ENCODE results near the gene ATP9B. TPM values are rescaled to one million over a fixed set of nuclear protein-coding genes. Genes with fewer than 3 reads are reported as not detected.

The ATP9B gene
- total RNA-seq, 1 donor from 2014 or later: 49.2 TPM

GRCh38 chr18:79290876-79291275 is 221.7 kb downstream of the ATP9B start:
- intact Hi-C loops (cut with micrococcal nuclease): no loop called here
- Mint-ChIP-seq H3K4me3 (no peak overlapping the region), H3K27ac (no peak overlapping the region), H3K36me3 (ENCODE audit: low read depth) (peaks cover 38% of the 10 kb centered on the region), H3K27me3 (no peaks in the 10 kb centered on the region), H3K4me1 (no peaks in the 10 kb centered on the region), H3K9me3 (no peaks in the 10 kb centered on the region)
- DNase-seq: no peak
- CTCF ChIA-PET: no interaction called here
- TF ChIP-seq, protein P1, sequence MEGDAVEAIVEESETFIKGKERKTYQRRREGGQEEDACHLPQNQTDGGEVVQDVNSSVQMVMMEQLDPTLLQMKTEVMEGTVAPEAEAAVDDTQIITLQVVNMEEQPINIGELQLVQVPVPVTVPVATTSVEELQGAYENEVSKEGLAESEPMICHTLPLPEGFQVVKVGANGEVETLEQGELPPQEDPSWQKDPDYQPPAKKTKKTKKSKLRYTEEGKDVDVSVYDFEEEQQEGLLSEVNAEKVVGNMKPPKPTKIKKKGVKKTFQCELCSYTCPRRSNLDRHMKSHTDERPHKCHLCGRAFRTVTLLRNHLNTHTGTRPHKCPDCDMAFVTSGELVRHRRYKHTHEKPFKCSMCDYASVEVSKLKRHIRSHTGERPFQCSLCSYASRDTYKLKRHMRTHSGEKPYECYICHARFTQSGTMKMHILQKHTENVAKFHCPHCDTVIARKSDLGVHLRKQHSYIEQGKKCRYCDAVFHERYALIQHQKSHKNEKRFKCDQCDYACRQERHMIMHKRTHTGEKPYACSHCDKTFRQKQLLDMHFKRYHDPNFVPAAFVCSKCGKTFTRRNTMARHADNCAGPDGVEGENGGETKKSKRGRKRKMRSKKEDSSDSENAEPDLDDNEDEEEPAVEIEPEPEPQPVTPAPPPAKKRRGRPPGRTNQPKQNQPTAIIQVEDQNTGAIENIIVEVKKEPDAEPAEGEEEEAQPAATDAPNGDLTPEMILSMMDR (IDR thresholded peaks at IDR 0.05): no peak
- POLR2A ChIA-PET: no interaction called here
- no peak for ATAC-seq (ENCODE audit: low read depth)

DNA sequence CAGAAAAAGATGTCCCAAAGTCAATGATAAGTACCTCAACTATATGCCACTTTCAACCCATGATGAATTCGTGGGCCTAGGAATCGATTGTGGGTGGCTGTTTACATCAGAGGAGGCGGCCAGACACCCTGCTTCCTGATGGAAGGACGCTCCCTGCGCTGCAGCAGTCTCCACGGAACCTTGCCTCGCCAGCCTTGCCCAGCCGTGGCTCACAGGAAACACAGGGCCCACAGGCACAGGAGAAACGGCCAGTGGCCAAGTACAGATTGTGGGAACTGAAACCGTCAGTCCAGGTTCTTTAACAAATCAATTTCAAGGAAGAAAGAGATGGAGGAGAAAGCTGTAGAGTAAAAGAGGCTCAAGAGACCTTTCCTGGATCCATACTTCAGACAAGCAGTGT is 225.0 kb downstream of the ATP9B start:
- Mint-ChIP-seq H3K27ac (no peak overlapping the region), H3K9me3 (no peaks in the 10 kb centered on the region), H3K4me1 (no peaks in the 10 kb centered on the region), H3K4me3 (no peak overlapping the region), H3K36me3 (ENCODE audit: low read depth) (peaks cover 57% of the 10 kb centered on the region), H3K27me3 (no peaks in the 10 kb centered on the region)
- TF ChIP-seq, protein P1 (IDR thresholded peaks at IDR 0.05): no peak
- no peak for DNase-seq
- no peak for ATAC-seq (ENCODE audit: low read depth)
- ChIA-PET POLR2A (no interaction called here), CTCF (no interaction called here)
- intact Hi-C loops (cut with micrococcal nuclease): no loop called here

- Mint-ChIP-seq H3K27me3 (no peaks in the 10 kb centered on the region), H3K4me1 (no peaks in the 10 kb centered on the region), H3K36me3 (ENCODE audit: low read depth) (peaks cover 50% of the 10 kb centered on the region), H3K27ac (no peak overlapping the region), H3K4me3 (no peak overlapping the region), H3K9me3 (no peaks in the 10 kb centered on the region)
- TF ChIP-seq, protein P1 (IDR thresholded peaks at IDR 0.05): no peak
- POLR2A ChIA-PET: no interaction called here
- intact Hi-C loops (cut with micrococcal nuclease): no loop called here
- DNase-seq (no peak), ATAC-seq (ENCODE audit: low read depth) (no peak)
- CTCF ChIA-PET: no interaction called here
Measured at GRCh38 chr18:79299272-79299671, 230.1 kb downstream of the ATP9B start.

GRCh38 chr18:79299711-79300110 is 230.5 kb downstream of the ATP9B start:
- POLR2A ChIA-PET: no interaction called here

GRCh38 chr18:79300413-79300812 is 231.2 kb downstream of the ATP9B start:
- Mint-ChIP-seq H3K9me3 (no peaks in the 10 kb centered on the region), H3K36me3 (ENCODE audit: low read depth) (peaks cover 55% of the 10 kb centered on the region), H3K4me1 (no peaks in the 10 kb centered on the region), H3K4me3 (no peak overlapping the region), H3K27me3 (no peaks in the 10 kb centered on the region), H3K27ac (no peak overlapping the region)
- DNase-seq (no peak), ATAC-seq (ENCODE audit: low read depth) (no peak)
- TF ChIP-seq, protein P1 (IDR thresholded peaks at IDR 0.05): no peak
- intact Hi-C loops (cut with micrococcal nuclease): no loop called here
- ChIA-PET CTCF (no interaction called here), POLR2A (no interaction called here)

More at GRCh38 chr18:79299711-79300110, 230.5 kb downstream of the ATP9B start:
- no peaks in the 10 kb centered on the region for H3K9me3 Mint-ChIP-seq
- CTCF ChIA-PET: no interaction called here
- H3K36me3 Mint-ChIP-seq (ENCODE audit: low read depth): peaks cover 50% of the 10 kb centered on the region
- no peak for DNase-seq
- no peak overlapping the region for H3K4me3 Mint-ChIP-seq
- no peak for ATAC-seq (ENCODE audit: low read depth)
- no peak overlapping the region for H3K27ac Mint-ChIP-seq
- TF ChIP-seq, protein P1 (IDR thresholded peaks at IDR 0.05): no peak
- intact Hi-C loops (cut with micrococcal nuclease): no loop called here
- H3K27me3 Mint-ChIP-seq: no peaks in the 10 kb centered on the region
- H3K4me1 Mint-ChIP-seq: no peaks in the 10 kb centered on the region
